GM12878 (cell line): ENCODE measurements around the gene CTSS. TPM values are rescaled to one million over a fixed set of nuclear protein-coding genes. Genes with fewer than 3 reads are reported as not detected.

Experiments
- ATF2 ChIP-seq: IDR thresholded peaks from 2 replicates; pipeline ENCODE4 v1.6.1; 2012; ENCODE audit warnings: low read length, inconsistent platforms
- BMI1 ChIP-seq: fragments of 450-650 bp; IDR thresholded peaks from 2 replicates; pipeline ENCODE4 v1.6.1; 2016; ENCODE audit warnings: mild to moderate bottlenecking, moderate library complexity, borderline replicate concordance
- CEBPB ChIP-seq, 2 experiments: fragments of 150-350 bp in 1 of 2; IDR thresholded peaks; 2 replicates each; pipeline ENCODE4 v1.6.1; 2012 to 2014; ENCODE audit warnings: low read depth in 2 of 2, low read length in 2 of 2, borderline replicate concordance in 1 of 2, inconsistent platforms in 1 of 2
- DPF2 ChIP-seq: fragments of 450-650 bp; IDR thresholded peaks from 2 replicates; pipeline ENCODE4 v1.6.1; 2017; ENCODE audit warnings: mild to moderate bottlenecking
- EED ChIP-seq: sonication (generic); IDR thresholded peaks from 2 replicates; pipeline ENCODE4 v1.6.1; 2016; ENCODE audit warnings: antibody characterized with exemption, low read depth
- HCFC1 ChIP-seq: fragments of 150-350 bp; IDR thresholded peaks from 2 replicates; pipeline ENCODE4 v1.6.1; 2014; ENCODE audit warnings: low read length
- JUNB ChIP-seq: IDR thresholded peaks from 2 replicates; pipeline ENCODE4 v1.6.1; 2016; ENCODE audit warnings: antibody characterized with exemption, mild to moderate bottlenecking
- KAT2A ChIP-seq: conservative IDR thresholded peaks from 2 replicates; pipeline ENCODE4 v1.6.1; 2011; ENCODE audit warnings: low read depth, low read length; ENCODE audit not compliant: control insufficient read depth
- KDM1A ChIP-seq: fragments of 200-600 bp; sonication (generic); IDR thresholded peaks from 2 replicates; pipeline ENCODE4 v1.6.1; 2016; ENCODE audit warnings: borderline replicate concordance
- MEF2A ChIP-seq: IDR thresholded peaks from 2 replicates; pipeline ENCODE4 v1.6.1; 2011; ENCODE audit warnings: low read depth, mild to moderate bottlenecking, low read length, moderate library complexity; ENCODE audit not compliant: insufficient read depth
- NFIC ChIP-seq: IDR thresholded peaks from 2 replicates; pipeline ENCODE4 v1.6.1; 2012; ENCODE audit warnings: low read depth, mild to moderate bottlenecking, inconsistent platforms, low read length, moderate library complexity
- NFYB ChIP-seq: IDR thresholded peaks from 2 replicates; pipeline ENCODE4 v1.6.1; 2011; ENCODE audit warnings: low read depth, mild to moderate bottlenecking, low read length, improper control_type of control experiment, moderate library complexity; ENCODE audit not compliant: insufficient read depth
- POLR2A ChIP-seq: IDR thresholded peaks from 2 replicates; pipeline ENCODE4 v1.6.1; 2011; ENCODE audit warnings: low read depth, mild to moderate bottlenecking, low read length
- RUNX3 ChIP-seq: IDR thresholded peaks from 2 replicates; pipeline ENCODE4 v1.6.1; 2012; ENCODE audit warnings: low read length, inconsistent platforms
- SIN3A ChIP-seq: IDR thresholded peaks from 2 replicates; pipeline ENCODE4 v1.6.1; 2012; ENCODE audit warnings: low read depth, low read length, improper control_type of control experiment
- SKIL ChIP-seq: fragments of 450-650 bp; IDR thresholded peaks from 2 replicates; pipeline ENCODE4 v1.6.1; 2017; ENCODE audit warnings: mild to moderate bottlenecking, low read depth, inconsistent platforms; ENCODE audit not compliant: poor library complexity, severe bottlenecking
- SMAD1 ChIP-seq: fragments of 450-650 bp; IDR thresholded peaks from 2 replicates; pipeline ENCODE4 v1.6.1; 2018; ENCODE audit warnings: mild to moderate bottlenecking, low read depth; ENCODE audit not compliant: partially characterized antibody
- SMAD5 ChIP-seq: IDR thresholded peaks from 2 replicates; pipeline ENCODE4 v1.6.1; 2016; ENCODE audit warnings: antibody characterized with exemption, low read depth
- TAF1 ChIP-seq: IDR thresholded peaks from 2 replicates; pipeline ENCODE4 v1.6.1; 2011; ENCODE audit warnings: mild to moderate bottlenecking, low read depth, low read length, borderline replicate concordance
- TCF12 ChIP-seq: IDR thresholded peaks from 2 replicates; pipeline ENCODE4 v1.6.1; 2011; ENCODE audit warnings: low read depth, mild to moderate bottlenecking, low read length
- TCF7 ChIP-seq: IDR thresholded peaks from 2 replicates; pipeline ENCODE4 v1.6.1; 2014; ENCODE audit warnings: antibody characterized with exemption, borderline replicate concordance
- ZBED1 ChIP-seq: IDR thresholded peaks from 2 replicates; pipeline ENCODE4 v1.6.1; 2016; ENCODE audit warnings: borderline replicate concordance
- ZNF217 ChIP-seq: fragments of 450-650 bp; IDR thresholded peaks from 2 replicates; pipeline ENCODE4 v1.6.1; 2017; ENCODE audit warnings: antibody characterized with exemption, mild to moderate bottlenecking
- ZNF24 ChIP-seq: fragments of 450-650 bp; IDR thresholded peaks from 2 replicates; pipeline ENCODE4 v1.6.1; 2017; ENCODE audit warnings: antibody characterized with exemption, mild to moderate bottlenecking
- ZNF687 ChIP-seq: fragments of 450-650 bp; IDR thresholded peaks from 2 replicates; pipeline ENCODE4 v1.6.1; 2017; ENCODE audit warnings: mild to moderate bottlenecking, moderate library complexity
- polyA plus RNA-seq, 11 experiments: library from polyadenylated mRNA; depleted of rRNA in 4 of 11; unstranded in 6 of 11; stranded (reverse) in 5 of 11; fragments of >200 nt; fragmentation: Nextera tagmentation in 4 of 11; fragmentation: Illumina TruSeq in 1 of 11; extraction: Ambion mirVana in 4 of 11; extraction: Trizol in 1 of 11; gene quantifications; 1 replicate in 1 of 11; 2 replicates in 10 of 11; pipeline versions ENCODE4 v1.2.1 to v1.2.3, GENCODE V29; 2011 to 2016; ENCODE audit warnings: inconsistent platforms in 2 of 11, missing spikeins in 2 of 11, low read depth in 1 of 11
- total RNA-seq, 4 experiments: library from RNA; depleted of rRNA in 3 of 4; stranded (reverse); fragments of >200 nt in 3 of 4; fragmentation: Illumina TruSeq in 1 of 4; extraction: Trizol in 1 of 4; gene quantifications; 2 replicates each; pipeline versions ENCODE4 v1.2.1 to v1.2.3, GENCODE V29; 2013 to 2021

CTSS gene
- total and polyA plus RNA-seq, 10 of the 15 experiments (the other 5 are each of a cell fraction or from before 2014, with no cell fraction given) = 32.8 to 174 (median 60.9) TPM

- TF ChIP-seq DPF2 (peak; percentile 85), JUNB (peak; percentile 63), SIN3A (no peak), TCF7 (peak; percentile 72; the same call in 1 of the 2 replicates), ATF2 (peak; percentile 15; the same call in 1 of the 2 replicates), ZBED1 (peak; percentile 71), SMAD5 (0 out of 2 replicates have a peak, but pooled peaks have one; percentile 45), SKIL (peak; percentile 60), ZNF24 (no peak), SMAD1 (no peak), NFIC (peak; percentile 60), NFYB (no peak), HCFC1 (no peak), KAT2A (no peak), TAF1 (peak; percentile 74), CEBPB (IDR thresholded peaks at IDR 0.05; ENCODE audit: borderline replicate concordance in 1 of 2, low read depth in 2 of 2, low read length in 2 of 2) (peak in 1 of 2 experiments; percentile 62; a peak in 1 of 4 replicates), TCF12 (no peak), RUNX3 (peak; percentile 42; the same call in 1 of the 2 replicates), MEF2A (0 out of 2 replicates have a peak, but pooled peaks have one; percentile 6), BMI1 (no peak), ZNF217 (0 out of 2 replicates have a peak, but pooled peaks have one; percentile 47), EED (peak; percentile 49; the same call in 1 of the 2 replicates), ZNF687 (no peak), POLR2A (no peak), KDM1A (no peak)
Measured at GRCh38 chr1:150765296-150765976, at the start of gene CTSS (continued).
